IPS-20b (cell line): Measurements from ENCODE around the gene HERC2.
"Not testable (repeated sequence)": the region's sequence is repeated elsewhere in the genome, so short reads cannot be mapped to it uniquely, and the experiment has no call there.

Source experiments
- H3K27ac ChIP-seq: one replicate; pipeline ENCODE4 v1.5.1; 2013; ENCODE audit warnings: low read length
- H3K27me3 ChIP-seq: 2 replicates; pipeline ENCODE4 v1.6.1; 2013; ENCODE audit warnings: mild to moderate bottlenecking, low read length, inconsistent platforms; ENCODE audit not compliant: insufficient read depth
- H3K36me3 ChIP-seq: 2 replicates; pipeline ENCODE4 v1.6.1; 2013; ENCODE audit warnings: low read depth, mild to moderate bottlenecking, inconsistent platforms, low read length, moderate library complexity; ENCODE audit not compliant: insufficient read depth
- H3K4me1 ChIP-seq: 2 replicates; pipeline ENCODE4 v1.6.1; 2013; ENCODE audit warnings: mild to moderate bottlenecking, control low read depth, inconsistent platforms, low read length, moderate library complexity; ENCODE audit not compliant: insufficient read depth
- H3K4me3 ChIP-seq: 2 replicates; pipeline ENCODE4 v1.5.1; 2013; ENCODE audit warnings: mild to moderate bottlenecking, low read length, inconsistent platforms
- H3K9ac ChIP-seq: 2 replicates; pipeline ENCODE4 v1.6.1; 2013; ENCODE audit warnings: low read depth, mild to moderate bottlenecking, inconsistent platforms, low read length, moderate library complexity
- H3K9me3 ChIP-seq: 2 replicates; pipeline ENCODE4 v1.6.1; 2013; ENCODE audit warnings: mild to moderate bottlenecking, low read depth, low read length, inconsistent platforms; ENCODE audit not compliant: insufficient read depth

Gene HERC2

DNA sequence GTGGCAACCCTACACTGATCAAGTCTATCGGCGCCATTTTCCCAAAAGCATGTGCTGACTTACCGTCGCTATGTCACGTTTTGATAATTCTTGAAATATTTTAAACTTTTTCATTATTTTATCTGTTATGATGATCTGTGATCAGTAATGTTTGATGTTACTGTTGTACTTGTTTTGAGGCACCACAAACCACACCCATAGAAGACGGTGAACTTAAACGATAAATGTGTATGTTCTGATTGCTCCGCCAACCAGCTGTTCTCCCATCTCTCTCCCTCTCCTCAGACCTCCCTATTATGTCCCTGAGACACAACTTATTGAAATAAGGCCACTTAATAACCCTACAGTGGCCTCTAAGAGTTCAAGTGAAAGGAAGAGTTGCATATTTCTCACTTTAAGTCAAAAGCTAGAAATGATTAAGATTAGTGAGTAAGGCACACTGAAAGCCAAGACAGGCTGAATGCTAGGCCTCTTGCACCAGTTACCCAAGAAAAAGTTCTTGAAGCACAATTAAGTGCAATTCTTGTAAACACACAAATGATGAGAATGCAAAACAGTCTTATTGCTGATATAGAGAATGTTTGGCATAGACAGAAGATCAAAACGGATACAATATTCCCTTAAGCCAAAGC, 184.5 kb downstream of the HERC2 start:
- peaks cover 67% of the 10 kb centered on the region for H3K36me3 ChIP-seq
- H3K4me1 ChIP-seq: not testable (repeated sequence)

DNA sequence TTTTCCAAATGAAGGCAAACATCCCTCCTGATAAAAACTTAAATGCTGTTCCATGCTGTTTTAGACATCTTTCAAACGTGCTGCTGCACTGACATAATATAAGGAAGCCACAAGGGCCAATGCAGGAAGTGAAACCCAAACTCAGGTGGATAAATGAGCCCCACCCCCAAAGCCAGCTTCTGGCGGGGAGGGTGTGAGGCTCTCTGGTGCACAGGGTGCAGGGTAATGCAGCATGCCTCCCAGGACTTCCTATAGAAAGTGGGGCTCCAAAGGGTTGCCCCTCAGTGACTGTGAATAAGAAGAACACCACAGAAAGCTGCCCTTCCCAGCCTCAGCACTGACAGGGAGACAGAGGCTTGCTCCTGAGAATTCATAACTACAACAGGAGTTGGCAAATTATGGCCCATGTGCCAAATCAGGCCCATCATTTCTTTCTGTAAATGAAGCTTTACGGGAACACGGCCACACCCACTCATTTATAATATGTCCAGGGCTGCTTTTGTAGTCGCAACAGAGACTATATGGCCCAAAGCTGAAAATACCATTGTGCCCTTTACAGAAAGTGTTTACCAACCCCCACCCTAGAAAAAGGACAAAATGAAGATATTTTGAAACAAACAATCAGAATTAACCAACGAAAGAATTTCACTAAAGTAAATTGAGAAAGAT, 185.6 kb downstream of the HERC2 start:
- not testable (repeated sequence) for H3K27me3 ChIP-seq, H3K4me3 ChIP-seq, H3K27ac ChIP-seq, H3K9me3 ChIP-seq, H3K4me1 ChIP-seq, H3K9ac ChIP-seq
- H3K36me3 ChIP-seq: peaks cover 69% of the 10 kb centered on the region

More for the DNA sequence above, 184.5 kb downstream of the HERC2 start:
- not testable (repeated sequence) for H3K27ac ChIP-seq, H3K9ac ChIP-seq, H3K9me3 ChIP-seq, H3K4me3 ChIP-seq, H3K27me3 ChIP-seq

DNA sequence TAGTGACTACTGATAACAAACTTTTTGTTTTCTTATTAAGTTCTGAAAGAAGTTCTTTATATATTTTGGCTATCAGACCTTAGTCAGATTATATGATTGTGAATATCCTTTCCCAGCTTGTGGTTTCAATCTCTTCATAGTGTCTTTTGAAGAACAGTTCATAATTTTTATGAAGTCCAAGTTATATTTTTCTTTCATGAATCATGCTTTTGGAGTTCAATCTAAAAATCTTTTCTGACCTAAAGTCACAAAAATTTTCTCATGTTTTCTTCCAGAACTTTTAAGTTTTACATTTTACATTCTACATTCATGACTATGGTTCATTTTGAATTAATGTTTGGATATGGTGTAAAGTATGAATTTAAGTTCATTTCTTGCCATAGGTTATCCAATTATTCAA, 188.7 kb downstream of the HERC2 start:
- no peak overlapping the region for H3K27ac ChIP-seq
- H3K9me3 ChIP-seq: no peaks in the 10 kb centered on the region
- no peak overlapping the region for H3K4me3 ChIP-seq
- H3K4me1 ChIP-seq: peaks cover 9% of the 10 kb centered on the region; the same call in 1 of the 2 replicates
- H3K27me3 ChIP-seq: no peaks in the 10 kb centered on the region
- H3K36me3 ChIP-seq: peaks cover 80% of the 10 kb centered on the region
- no peak overlapping the region for H3K9ac ChIP-seq

DNA sequence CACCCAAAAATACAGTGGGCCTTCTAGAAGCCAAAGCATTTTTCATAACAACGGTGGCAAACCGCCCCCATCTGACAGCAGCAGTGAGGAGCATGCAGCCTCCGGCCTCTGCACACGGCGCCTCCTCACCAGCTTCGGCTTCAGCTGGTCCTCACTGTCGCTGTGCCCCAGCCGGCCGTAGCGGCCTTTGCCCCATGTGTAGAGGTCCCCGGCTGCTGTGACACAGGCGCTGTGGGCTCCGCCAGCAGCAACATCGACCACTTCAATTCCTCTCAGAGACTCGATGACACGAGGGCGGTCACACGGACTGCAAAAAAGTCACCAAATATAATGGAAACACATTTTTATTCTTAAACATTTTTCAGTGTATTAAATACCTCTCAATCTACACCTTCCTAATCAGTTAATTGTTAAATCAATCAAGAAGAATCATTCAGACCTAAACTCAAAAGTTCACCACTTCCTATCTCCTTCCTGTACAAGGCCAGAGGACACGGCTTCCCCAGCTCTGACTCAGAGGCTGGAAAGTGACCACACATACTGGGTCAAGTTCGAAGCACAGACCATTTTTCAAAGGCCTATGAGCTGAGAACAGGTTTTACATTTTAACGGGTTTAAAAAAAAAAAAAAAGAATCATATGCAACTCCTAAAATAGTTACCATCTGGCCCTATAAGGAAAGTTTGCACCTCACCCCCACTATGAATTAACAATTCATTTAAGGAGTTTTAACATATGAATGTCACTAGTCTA, 189.3 kb downstream of the HERC2 start:
- Histone ChIP-seq H3K27me3 (no peaks in the 10 kb centered on the region), H3K9me3 (no peaks in the 10 kb centered on the region), H3K36me3 (peaks cover 83% of the 10 kb centered on the region), H3K4me1 (peaks cover 9% of the 10 kb centered on the region; the same call in 1 of the 2 replicates), H3K4me3 (no peak overlapping the region), H3K9ac (no peak overlapping the region), H3K27ac (no peak overlapping the region)

DNA sequence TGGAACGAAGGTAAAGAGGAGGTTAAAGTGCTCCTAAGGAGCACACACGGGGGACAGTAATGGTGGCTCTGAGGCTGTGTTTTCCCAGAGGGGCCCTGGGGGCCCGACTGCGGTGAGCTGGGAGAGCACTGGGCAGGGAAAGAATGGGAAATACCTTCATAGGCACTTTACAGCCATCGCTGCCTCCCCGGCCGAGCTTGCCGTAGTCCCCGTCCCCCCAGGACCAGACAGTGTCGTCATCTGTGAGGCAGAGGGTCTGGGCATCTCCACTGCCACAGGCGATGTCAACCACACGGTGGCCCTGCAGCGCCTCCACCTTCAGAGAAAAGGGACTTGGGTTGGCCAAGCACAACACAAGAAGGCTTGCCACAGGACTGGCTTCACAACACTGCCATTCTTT, 190.0 kb downstream of the HERC2 start:
- Histone ChIP-seq H3K27me3 (no peaks in the 10 kb centered on the region), H3K9me3 (no peaks in the 10 kb centered on the region), H3K9ac (no peak overlapping the region), H3K4me3 (no peak overlapping the region), H3K36me3 (peaks cover 84% of the 10 kb centered on the region), H3K4me1 (peaks cover 9% of the 10 kb centered on the region; the same call in 1 of the 2 replicates), H3K27ac (no peak overlapping the region)

DNA sequence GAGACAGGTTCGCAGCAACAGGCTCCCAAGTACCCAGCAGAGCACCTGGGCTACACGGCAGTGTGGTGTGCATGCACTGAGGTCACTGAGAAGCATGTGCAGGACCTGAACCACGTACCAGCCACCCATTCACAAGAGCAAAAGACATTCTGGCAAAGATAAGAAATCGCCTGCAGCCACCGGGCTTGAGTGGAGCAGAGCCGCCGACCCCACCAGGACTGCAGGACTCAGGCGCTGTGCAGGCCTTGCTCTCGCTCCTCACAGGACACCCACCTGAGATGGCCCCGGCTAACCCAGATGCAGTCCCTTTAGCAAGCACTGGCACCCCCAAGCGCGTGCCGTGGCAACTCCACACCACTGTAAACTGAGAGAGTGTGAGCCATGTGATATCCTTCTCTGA, 190.6 kb downstream of the HERC2 start:
- Histone ChIP-seq H3K27ac (no peak overlapping the region), H3K36me3 (peaks cover 87% of the 10 kb centered on the region), H3K27me3 (no peaks in the 10 kb centered on the region), H3K4me1 (peaks cover 9% of the 10 kb centered on the region; the same call in 1 of the 2 replicates), H3K4me3 (no peak overlapping the region), H3K9ac (no peak overlapping the region), H3K9me3 (no peaks in the 10 kb centered on the region)

DNA sequence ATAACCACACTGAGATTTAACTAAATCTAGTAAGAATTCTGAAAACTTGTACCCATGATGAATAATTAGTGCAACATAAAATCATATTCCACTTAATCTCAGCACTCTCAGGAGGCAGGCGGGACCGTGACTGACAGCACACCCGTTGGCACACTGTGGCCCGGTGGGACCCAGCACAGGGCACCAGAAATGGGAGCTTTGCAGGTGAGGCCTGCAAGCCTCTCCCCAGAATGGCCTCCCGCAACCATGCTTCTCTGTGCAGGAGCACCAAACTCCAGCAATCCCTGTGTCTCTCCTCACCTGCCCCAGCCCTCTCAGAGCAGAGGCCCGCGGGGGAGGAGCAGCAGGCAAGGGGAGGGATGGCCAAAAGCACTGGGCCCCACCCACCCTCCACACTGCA, 191.3 kb downstream of the HERC2 start:
- no peak overlapping the region for H3K9ac ChIP-seq
- H3K9me3 ChIP-seq: no peaks in the 10 kb centered on the region
- peaks cover 89% of the 10 kb centered on the region for H3K36me3 ChIP-seq
- H3K27me3 ChIP-seq: no peaks in the 10 kb centered on the region
- H3K4me1 ChIP-seq: peaks cover 9% of the 10 kb centered on the region; the same call in 1 of the 2 replicates
- no peak overlapping the region for H3K4me3 ChIP-seq
- H3K27ac ChIP-seq: no peak overlapping the region

DNA sequence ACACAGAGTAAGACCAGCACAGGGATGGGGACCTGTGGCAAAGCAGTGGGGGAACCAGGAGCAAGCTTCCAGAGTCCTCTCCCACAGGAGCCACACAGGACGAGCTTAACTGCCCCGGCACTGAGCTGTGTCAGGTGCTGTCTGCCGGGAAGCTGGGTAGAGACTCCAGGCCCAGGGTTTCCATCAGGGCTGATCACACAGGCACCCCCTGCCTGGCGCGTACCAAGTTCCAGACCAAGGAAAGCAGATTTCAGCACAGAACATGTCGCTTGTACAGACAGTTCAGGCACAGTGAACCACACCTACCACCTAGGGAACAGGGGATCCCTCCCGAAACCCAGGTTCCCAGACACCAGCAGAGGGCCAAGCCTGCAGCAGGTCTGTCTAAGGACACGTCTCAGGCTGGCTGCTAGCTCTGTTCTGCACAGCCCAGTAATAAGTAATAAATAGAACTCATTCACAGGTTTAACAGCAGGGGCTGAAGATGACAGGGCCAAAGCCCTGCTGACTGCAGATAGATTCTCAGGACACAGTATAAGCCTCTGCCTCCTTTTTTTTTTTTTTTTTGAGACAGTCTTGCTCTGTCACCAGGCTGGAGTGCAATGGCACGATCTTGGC, 192.6 kb downstream of the HERC2 start:
- peaks cover 90% of the 10 kb centered on the region for H3K36me3 ChIP-seq
- H3K9me3 ChIP-seq: no peaks in the 10 kb centered on the region
- H3K4me1 ChIP-seq: peaks cover 9% of the 10 kb centered on the region; the same call in 1 of the 2 replicates
- H3K4me3 ChIP-seq: no peak overlapping the region
- no peaks in the 10 kb centered on the region for H3K27me3 ChIP-seq
- no peak overlapping the region for H3K27ac ChIP-seq
- no peak overlapping the region for H3K9ac ChIP-seq

DNA sequence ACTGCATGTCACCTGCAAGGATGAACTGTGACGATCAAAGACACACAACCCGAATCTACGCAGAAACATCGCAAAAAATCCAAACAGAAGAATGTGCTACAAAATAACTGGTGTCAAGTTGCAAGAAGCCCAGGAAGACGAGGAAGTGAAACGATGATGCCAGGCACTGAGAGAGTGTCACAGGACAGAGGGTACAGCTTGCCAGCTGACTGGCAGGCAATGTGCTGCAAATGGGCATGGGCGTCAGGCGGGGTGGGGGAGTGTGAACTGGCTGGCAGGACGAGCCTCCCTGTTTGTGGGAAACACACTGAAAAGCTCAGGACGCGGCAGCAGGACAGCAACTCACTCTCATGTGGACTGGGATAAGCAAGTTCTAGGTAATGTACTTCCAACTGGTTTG, 193.9 kb downstream of the HERC2 start:
- Histone ChIP-seq H3K9me3 (no peaks in the 10 kb centered on the region), H3K4me3 (no peak overlapping the region), H3K36me3 (peaks cover 89% of the 10 kb centered on the region), H3K27ac (no peak overlapping the region), H3K4me1 (peaks cover under 1% of the 10 kb centered on the region; the same call in 1 of the 2 replicates), H3K9ac (no peak overlapping the region), H3K27me3 (no peaks in the 10 kb centered on the region)

DNA sequence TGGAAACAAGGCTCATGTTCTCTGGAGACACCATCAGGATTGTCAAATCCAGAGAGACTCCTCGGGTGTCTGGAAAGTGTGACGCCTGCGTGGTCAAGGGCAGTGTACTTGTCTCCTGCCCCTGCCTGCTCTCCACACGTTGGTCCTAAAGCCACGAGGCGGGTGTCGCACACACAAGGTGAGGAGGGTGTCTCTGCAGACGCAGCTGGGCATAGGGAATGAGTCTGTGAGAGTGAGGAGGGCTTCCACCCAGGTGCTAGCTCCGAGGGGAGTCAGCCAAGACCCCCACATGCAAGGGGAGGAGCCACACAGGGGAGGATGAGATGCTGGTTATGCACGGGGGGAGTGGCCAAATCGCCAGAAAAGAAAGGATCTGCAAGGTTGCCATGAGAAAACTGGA, 194.9 kb downstream of the HERC2 start:
- peaks cover 85% of the 10 kb centered on the region for H3K36me3 ChIP-seq

DNA sequence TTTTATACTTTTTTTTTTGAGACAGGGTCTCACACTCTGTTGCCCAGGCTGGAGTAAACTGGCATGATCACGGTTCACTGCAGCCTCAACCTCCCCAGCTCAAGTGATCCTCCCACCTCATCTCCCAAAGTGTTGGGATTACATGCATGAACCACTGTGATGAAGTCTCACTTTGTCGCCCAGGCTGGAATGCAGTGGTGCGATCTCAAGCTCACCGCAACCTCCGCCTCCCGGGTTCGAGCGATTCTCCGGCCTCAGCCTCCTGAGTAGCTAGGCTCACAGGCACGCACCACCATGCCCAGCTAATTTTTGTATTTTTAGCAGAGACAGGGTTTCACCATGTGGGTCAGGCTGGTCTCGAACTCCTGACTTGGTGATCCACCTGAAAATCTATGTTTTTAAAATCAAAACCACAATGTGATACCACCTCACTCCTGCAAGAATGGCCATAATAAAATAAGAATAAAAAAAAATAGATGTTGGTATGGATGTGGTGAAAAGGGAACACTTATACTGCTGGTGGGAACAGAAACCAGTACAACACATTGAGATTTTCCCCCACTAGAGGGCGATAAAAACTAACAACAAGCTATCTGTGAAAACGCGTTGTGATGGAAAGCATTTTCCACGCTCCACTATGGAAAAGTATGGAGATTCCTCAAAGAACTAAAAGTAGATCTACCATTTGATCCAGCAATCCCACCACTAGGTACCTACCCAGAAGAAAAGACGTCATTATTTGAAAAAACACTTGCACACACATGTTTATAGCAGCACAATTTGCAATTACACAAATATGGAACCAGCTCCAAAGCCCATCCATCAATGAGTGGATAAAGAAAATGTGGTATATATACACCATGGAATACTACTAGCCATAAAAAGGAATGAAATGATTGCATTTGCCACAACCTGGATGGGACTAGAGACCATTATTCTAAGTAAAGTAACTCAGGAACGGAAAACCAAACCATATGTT, 196.0 kb downstream of the HERC2 start:
- H3K4me1 ChIP-seq: no peaks in the 10 kb centered on the region
- peaks cover 80% of the 10 kb centered on the region for H3K36me3 ChIP-seq
- H3K27ac ChIP-seq: no peak overlapping the region
- H3K9me3 ChIP-seq: no peaks in the 10 kb centered on the region
- no peak overlapping the region for H3K4me3 ChIP-seq
- H3K9ac ChIP-seq: no peak overlapping the region
- no peaks in the 10 kb centered on the region for H3K27me3 ChIP-seq

More for the DNA sequence above, 194.9 kb downstream of the HERC2 start:
- Histone ChIP-seq H3K27me3 (no peaks in the 10 kb centered on the region), H3K4me3 (no peak overlapping the region), H3K4me1 (no peaks in the 10 kb centered on the region), H3K9me3 (no peaks in the 10 kb centered on the region), H3K9ac (no peak overlapping the region), H3K27ac (no peak overlapping the region)
